OCI-LY3 (cell line): Measurements from ENCODE around the gene TH.

ENCODE experiments used
- H2AFZ ChIP-seq: fragments of 200-600, 300-600 bp; shearing (Covaris generic); 2 replicates; pipeline ENCODE4 v1.6.0; 2014; ENCODE audit warnings: antibody characterized with exemption, low read depth, low read length
- H3K27ac ChIP-seq: fragments of 200-600, 300-600 bp; sonication (generic); 2 replicates; pipeline ENCODE4 v1.5.1; 2014; ENCODE audit warnings: mild to moderate bottlenecking, low read length, moderate library complexity, mixed read lengths
- H3K27me3 ChIP-seq: fragments of 200-600, 300-600 bp; sonication (generic); 2 replicates; pipeline ENCODE4 v1.6.1; 2014; ENCODE audit warnings: low read depth, low read length, mixed read lengths
- H3K36me3 ChIP-seq: fragments of 200-600, 300-600 bp; sonication (generic); replicated peaks from 2 replicates; pipeline ENCODE3; 2014; ENCODE audit warnings: low read depth, low read length, mixed read lengths
- H3K4me1 ChIP-seq: fragments of 300-600, 200-600 bp; sonication (generic); 2 replicates; pipeline ENCODE4 v1.6.1; 2014; ENCODE audit warnings: low read length, mixed read lengths
- H3K4me2 ChIP-seq: fragments of 200-600, 300-600 bp; sonication (generic); 2 replicates; pipeline ENCODE4 v1.6.1; 2014; ENCODE audit warnings: low read length, mixed read lengths
- H3K4me3 ChIP-seq: fragments of 300-600, 200-600 bp; sonication (generic); 2 replicates; pipeline ENCODE4 v1.5.1; 2014; ENCODE audit warnings: antibody characterized with exemption, mild to moderate bottlenecking, low read length, moderate library complexity
- H3K79me2 ChIP-seq: fragments of 300-600, 200-600 bp; shearing (Covaris generic); 2 replicates; pipeline ENCODE4 v1.6.1; 2014; ENCODE audit warnings: mild to moderate bottlenecking, low read length, mixed read lengths
- H3K9ac ChIP-seq: fragments of 300-600, 200-600 bp; shearing (Covaris generic); 2 replicates; pipeline ENCODE4 v1.6.0; 2014; ENCODE audit warnings: mild to moderate bottlenecking, low read length, moderate library complexity
- H3K9me3 ChIP-seq: fragments of 200-600, 300-600 bp; shearing (Covaris generic); 2 replicates; pipeline ENCODE4 v1.6.1; 2014; ENCODE audit warnings: low read length, mixed read lengths; ENCODE audit not compliant: insufficient read depth
- H4K20me1 ChIP-seq: fragments of 200-600, 300-600 bp; sonication (generic); 2 replicates; pipeline ENCODE4 v1.6.1; 2016; ENCODE audit warnings: low read length, mixed read lengths; ENCODE audit not compliant: insufficient read depth
- EZH2phosphoT487 ChIP-seq: fragments of 200-600 bp; shearing (Covaris generic); IDR thresholded peaks from 2 replicates; pipeline ENCODE4 v1.6.1; 2018; ENCODE audit warnings: antibody characterized with exemption, mixed run types, low read depth
- TF ChIP-seq, protein P1 (sequence below): fragments of 200-600, 300-600 bp; sonication (generic); IDR thresholded peaks from 2 replicates; pipeline ENCODE4 v1.5.1; 2014; ENCODE audit warnings: antibody characterized with exemption, low read length, low read depth

The TH gene

DNA sequence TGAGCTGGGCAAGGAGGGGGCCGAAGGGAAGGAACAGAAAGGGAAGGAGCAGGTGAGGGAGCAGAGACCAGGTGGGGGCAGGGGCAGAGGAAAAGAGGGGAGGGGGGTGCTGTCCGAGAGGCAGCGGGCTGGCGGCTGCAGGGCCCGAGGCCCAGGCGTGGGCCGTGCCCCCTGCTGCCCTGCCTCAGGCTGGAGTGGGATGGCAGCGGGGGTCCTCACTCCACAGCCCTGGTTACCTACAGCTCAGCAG lies 34.7 kb downstream of the TH start:
- no peaks in the 10 kb centered on the region for H3K36me3 ChIP-seq
- H3K79me2 ChIP-seq: no peaks in the 10 kb centered on the region
- TF ChIP-seq, protein P1, sequence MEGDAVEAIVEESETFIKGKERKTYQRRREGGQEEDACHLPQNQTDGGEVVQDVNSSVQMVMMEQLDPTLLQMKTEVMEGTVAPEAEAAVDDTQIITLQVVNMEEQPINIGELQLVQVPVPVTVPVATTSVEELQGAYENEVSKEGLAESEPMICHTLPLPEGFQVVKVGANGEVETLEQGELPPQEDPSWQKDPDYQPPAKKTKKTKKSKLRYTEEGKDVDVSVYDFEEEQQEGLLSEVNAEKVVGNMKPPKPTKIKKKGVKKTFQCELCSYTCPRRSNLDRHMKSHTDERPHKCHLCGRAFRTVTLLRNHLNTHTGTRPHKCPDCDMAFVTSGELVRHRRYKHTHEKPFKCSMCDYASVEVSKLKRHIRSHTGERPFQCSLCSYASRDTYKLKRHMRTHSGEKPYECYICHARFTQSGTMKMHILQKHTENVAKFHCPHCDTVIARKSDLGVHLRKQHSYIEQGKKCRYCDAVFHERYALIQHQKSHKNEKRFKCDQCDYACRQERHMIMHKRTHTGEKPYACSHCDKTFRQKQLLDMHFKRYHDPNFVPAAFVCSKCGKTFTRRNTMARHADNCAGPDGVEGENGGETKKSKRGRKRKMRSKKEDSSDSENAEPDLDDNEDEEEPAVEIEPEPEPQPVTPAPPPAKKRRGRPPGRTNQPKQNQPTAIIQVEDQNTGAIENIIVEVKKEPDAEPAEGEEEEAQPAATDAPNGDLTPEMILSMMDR: no peak
- TF ChIP-seq EZH2phosphoT487: no peak
- H3K4me2 ChIP-seq: no peak overlapping the region
- no peak overlapping the region for H2AFZ ChIP-seq
- H3K27ac ChIP-seq: no peak overlapping the region
- no peak overlapping the region for H3K9ac ChIP-seq
- peaks cover 26% of the 10 kb centered on the region for H3K4me1 ChIP-seq
- no peak overlapping the region for H3K4me3 ChIP-seq
- no peaks in the 10 kb centered on the region for H4K20me1 ChIP-seq
- peaks cover 10% of the 10 kb centered on the region for H3K27me3 ChIP-seq
- H3K9me3 ChIP-seq: no peaks in the 10 kb centered on the region

DNA sequence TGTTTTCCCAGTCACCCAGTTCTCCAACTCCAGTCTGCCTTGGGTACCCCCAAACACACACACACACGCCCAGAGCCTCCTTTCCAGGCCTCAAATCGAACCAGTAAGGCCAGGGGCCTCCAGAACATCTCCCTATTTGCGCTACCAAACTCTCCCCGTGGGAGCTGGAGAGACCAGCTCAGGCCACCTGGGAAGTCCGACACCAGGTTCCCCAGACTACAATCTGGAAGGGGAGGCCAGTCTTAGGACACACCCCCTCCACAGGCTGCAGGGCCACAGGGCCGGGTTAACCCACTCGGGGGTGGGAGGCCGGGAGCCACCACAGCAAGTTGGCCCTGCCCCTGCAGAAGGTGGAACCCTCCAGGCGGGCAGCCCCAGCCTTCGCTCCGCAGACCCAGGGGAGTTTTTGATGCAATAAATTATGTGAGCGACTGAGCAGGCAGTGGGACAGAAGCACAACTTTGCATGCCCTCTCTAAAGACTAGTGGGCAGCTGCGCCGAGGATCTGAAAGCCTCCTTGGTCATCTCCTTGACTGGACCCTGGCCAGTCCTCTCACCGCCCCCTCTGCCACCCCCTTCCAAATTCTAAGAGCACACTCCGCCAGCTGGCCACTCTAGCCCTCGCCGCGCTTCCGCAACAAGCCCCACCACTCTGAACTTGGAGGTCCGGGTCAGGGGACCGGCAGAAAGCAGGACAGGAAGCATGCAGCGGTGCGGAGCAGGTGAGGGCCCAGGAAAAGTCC lies 35.2 kb downstream of the TH start:
- Histone ChIP-seq H3K9me3 (no peaks in the 10 kb centered on the region), H4K20me1 (no peaks in the 10 kb centered on the region), H3K27me3 (peaks cover 6% of the 10 kb centered on the region), H3K4me2 (no peak overlapping the region), H3K4me1 (peaks cover 21% of the 10 kb centered on the region), H2AFZ (no peak overlapping the region), H3K9ac (no peak overlapping the region), H3K27ac (no peak overlapping the region), H3K79me2 (no peaks in the 10 kb centered on the region), H3K36me3 (no peaks in the 10 kb centered on the region), H3K4me3 (no peak overlapping the region)
- TF ChIP-seq, protein P1: no peak
- TF ChIP-seq EZH2phosphoT487: no peak

DNA sequence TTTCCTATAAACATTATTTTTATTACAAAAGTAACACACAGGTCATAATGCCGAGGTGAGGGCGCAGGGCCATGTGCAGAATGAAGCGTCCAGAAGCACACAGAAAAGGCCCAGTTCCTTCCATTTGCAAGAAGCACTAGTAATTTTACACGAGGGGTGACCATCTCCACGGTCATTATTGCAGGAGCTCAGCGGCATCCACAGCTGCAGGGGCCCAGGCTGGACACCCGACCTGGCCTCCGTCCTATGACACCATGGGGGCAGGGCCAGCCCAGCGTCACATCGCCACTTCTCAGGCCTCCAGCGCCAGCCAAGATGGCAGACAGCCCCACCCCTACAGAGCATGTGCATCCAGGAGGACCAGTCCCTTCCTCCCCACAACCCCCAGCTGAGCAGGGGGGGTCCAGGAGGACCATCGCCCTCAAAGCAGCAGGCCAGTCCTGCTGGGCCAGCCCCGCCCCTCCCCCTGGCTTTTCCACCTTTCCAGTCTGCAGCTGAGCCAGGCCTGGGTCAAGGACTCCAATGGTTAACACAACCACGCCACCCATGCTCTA lies 35.9 kb downstream of the TH start:
- Histone ChIP-seq H3K36me3 (no peaks in the 10 kb centered on the region), H2AFZ (no peak overlapping the region), H4K20me1 (no peaks in the 10 kb centered on the region), H3K27me3 (no peaks in the 10 kb centered on the region), H3K79me2 (no peaks in the 10 kb centered on the region), H3K4me2 (no peak overlapping the region), H3K9ac (no peak overlapping the region), H3K4me3 (no peak overlapping the region), H3K4me1 (peaks cover 17% of the 10 kb centered on the region), H3K27ac (no peak overlapping the region), H3K9me3 (no peaks in the 10 kb centered on the region)
- TF ChIP-seq EZH2phosphoT487: no peak
- TF ChIP-seq, protein P1: no peak

DNA sequence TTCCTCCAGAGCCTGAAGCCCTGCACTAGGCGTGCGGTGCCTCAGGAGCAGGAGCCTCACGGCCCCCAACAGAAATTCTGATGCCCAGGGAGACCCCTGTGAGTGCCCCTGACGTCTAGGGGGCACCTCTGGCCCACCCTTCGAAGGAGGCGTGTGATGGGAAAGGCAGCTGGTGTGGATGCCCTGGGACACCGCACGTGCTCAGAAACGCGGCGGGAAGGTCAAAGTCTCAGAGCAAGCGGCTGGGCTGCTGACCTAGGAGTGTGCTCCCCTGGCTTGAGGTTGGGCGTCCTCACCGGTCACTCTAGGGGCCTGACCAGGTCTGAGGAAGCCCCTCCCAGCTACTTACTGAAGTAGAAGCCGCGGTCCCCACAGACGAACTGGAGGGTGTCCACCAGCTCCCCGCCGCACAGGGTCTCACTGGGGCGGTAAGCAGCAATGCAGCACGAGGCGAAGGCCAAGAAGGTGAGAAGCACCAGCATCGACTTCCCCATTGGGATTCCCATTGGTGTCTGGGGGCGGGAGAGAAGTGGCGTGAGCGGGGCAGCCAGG lies 36.5 kb downstream of the TH start:
- Histone ChIP-seq H4K20me1 (no peaks in the 10 kb centered on the region), H3K4me1 (peaks cover 17% of the 10 kb centered on the region), H3K9ac (no peak overlapping the region), H3K79me2 (no peaks in the 10 kb centered on the region), H3K4me2 (no peak overlapping the region), H3K27ac (no peak overlapping the region), H3K27me3 (no peaks in the 10 kb centered on the region), H2AFZ (no peak overlapping the region), H3K4me3 (no peak overlapping the region), H3K9me3 (no peaks in the 10 kb centered on the region), H3K36me3 (no peaks in the 10 kb centered on the region)
- TF ChIP-seq, protein P1: no peak
- no peak for TF ChIP-seq EZH2phosphoT487
